IMR-90 (cell line): ENCODE results near the gene ROCK2. TPM values are rescaled to one million over a fixed set of nuclear protein-coding genes. Genes with fewer than 3 reads are reported as not detected.

Source experiments
- ATAC-seq: fragments of 200-7000 bp; cut with Tn5 transposase; 2 replicates; pipeline ENCODE4 v1.9.1; 2020; ENCODE audit warnings: low read depth, mild to moderate bottlenecking, moderate library complexity
- BruUV-seq: library from RNA; stranded (reverse); fragments of 400-500 nt; replicated peaks from 2 replicates; lab custom pipeline; 2021; lab: Mats Ljungman, UMichigan
- CTCF ChIA-PET: fragments of 300-600 bp; formaldehyde crosslinking; extraction: SDS; loops from one replicate; lab custom pipeline; 2021; ENCODE audit warnings: antibody characterized with exemption; lab: Yijun Ruan, JAX
- POLR2A ChIA-PET: fragments of 300-600 bp; sonication (Branson Sonifier 250); formaldehyde crosslinking; loops from one replicate; lab custom pipeline; 2022; ENCODE audit warnings: antibody characterized with exemption; ENCODE audit not compliant: unreplicated experiment; lab: Charles Lee
- DNase-seq: peaks from one replicate; pipeline ENCODE4 v3.0.0; 2013
- H2AFZ ChIP-seq: replicated peaks from 2 replicates; pipeline ENCODE3; 2013; ENCODE audit warnings: low read length, mild to moderate bottlenecking; ENCODE audit not compliant: poor library complexity
- H2AK5ac ChIP-seq: 2 replicates; pipeline ENCODE4 v1.6.1; 2013; ENCODE audit warnings: low read depth, low read length, inconsistent platforms
- H2AK9ac ChIP-seq: replicated peaks from 2 replicates; pipeline ENCODE3; 2013; ENCODE audit warnings: mild to moderate bottlenecking, low read depth, low read length, moderate library complexity; ENCODE audit not compliant: poor library complexity
- H2BK120ac ChIP-seq: 2 replicates; pipeline ENCODE4 v1.6.1; 2013; ENCODE audit warnings: low read depth, low read length, inconsistent platforms
- H2BK15ac ChIP-seq: 3 replicates; pipeline ENCODE4 v1.6.1; 2013; ENCODE audit warnings: low read depth, low read length, inconsistent platforms
- H2BK20ac ChIP-seq: 2 replicates; pipeline ENCODE4 v1.6.1; 2013; ENCODE audit warnings: low read depth, mild to moderate bottlenecking, inconsistent platforms, low read length, moderate library complexity
- H2BK5ac ChIP-seq: 2 replicates; pipeline ENCODE4 v1.6.1; 2013; ENCODE audit warnings: mild to moderate bottlenecking, low read depth, low read length, inconsistent platforms; ENCODE audit not compliant: poor library complexity, severe bottlenecking
- H3K14ac ChIP-seq: replicated peaks from 2 replicates; pipeline ENCODE4 v1.6.1; 2013; ENCODE audit warnings: low read depth, low read length, inconsistent platforms
- H3K18ac ChIP-seq: 2 replicates; pipeline ENCODE4 v1.6.1; 2013; ENCODE audit warnings: low read depth, low read length, control low read depth
- H3K23ac ChIP-seq: 2 replicates; pipeline ENCODE4 v1.6.1; 2013; ENCODE audit warnings: low read depth, low read length, inconsistent platforms
- H3K27ac ChIP-seq: 2 replicates; pipeline ENCODE4 v1.5.1; 2013; ENCODE audit warnings: mild to moderate bottlenecking, control low read depth, low read length; ENCODE audit not compliant: insufficient read depth
- H3K27me3 ChIP-seq: 2 replicates; pipeline ENCODE4 v1.6.1; 2013; ENCODE audit warnings: low read length; ENCODE audit not compliant: control insufficient read depth, insufficient read depth
- H3K36me3 ChIP-seq: 2 replicates; pipeline ENCODE4 v1.6.1; 2013; ENCODE audit warnings: low read length, mixed read lengths; ENCODE audit not compliant: control insufficient read depth, insufficient read depth
- H3K4ac ChIP-seq: 2 replicates; pipeline ENCODE4 v1.6.1; 2013; ENCODE audit warnings: low read depth, low read length, inconsistent platforms
- H3K4me1 ChIP-seq: 2 replicates; pipeline ENCODE4 v1.6.1; 2013; ENCODE audit warnings: low read length, mixed read lengths; ENCODE audit not compliant: control insufficient read depth, insufficient read depth
- H3K4me2 ChIP-seq: 2 replicates; pipeline ENCODE4 v1.6.1; 2013; ENCODE audit warnings: low read depth, mild to moderate bottlenecking, control low read depth, low read length, moderate library complexity
- H3K4me3 ChIP-seq: 2 replicates; pipeline ENCODE4 v1.5.1; 2013; ENCODE audit warnings: low read depth, mild to moderate bottlenecking, control low read depth, low read length, moderate library complexity; ENCODE audit not compliant: insufficient read depth
- H3K56ac ChIP-seq: 2 replicates; pipeline ENCODE4 v1.6.1; 2013; ENCODE audit warnings: low read length, inconsistent platforms; ENCODE audit not compliant: insufficient read depth; ENCODE audit errors: extremely low read depth
- H3K79me1 ChIP-seq, 2 experiments: 2 replicates each; pipeline ENCODE4 v1.6.1; 2013; ENCODE audit warnings: low read length in 2 of 2, inconsistent platforms in 1 of 2, low read depth in 1 of 2
- H3K9ac ChIP-seq: 2 replicates; pipeline ENCODE4 v1.6.1; 2013; ENCODE audit warnings: low read depth, low read length, control low read depth
- H3K9me1 ChIP-seq: 2 replicates; pipeline ENCODE4 v1.6.1; 2013; ENCODE audit warnings: low read length, inconsistent platforms; ENCODE audit not compliant: insufficient read depth
- H3K9me3 ChIP-seq: 2 replicates; pipeline ENCODE4 v1.6.1; 2013; ENCODE audit warnings: low read length; ENCODE audit not compliant: control insufficient read depth, insufficient read depth
- H4K20me1 ChIP-seq: 2 replicates; pipeline ENCODE4 v1.6.1; 2013; ENCODE audit warnings: low read length, inconsistent platforms; ENCODE audit not compliant: insufficient read depth
- H4K5ac ChIP-seq: 2 replicates; pipeline ENCODE4 v1.6.1; 2013; ENCODE audit warnings: mild to moderate bottlenecking, low read depth, low read length, control low read depth
- H4K8ac ChIP-seq, 2 experiments: 2 replicates each; pipeline ENCODE4 v1.6.1; 2013; ENCODE audit warnings: low read depth in 2 of 2, low read length in 2 of 2, control low read depth in 1 of 2, inconsistent platforms in 1 of 2
- H4K91ac ChIP-seq: 2 replicates; pipeline ENCODE4 v1.6.1; 2013; ENCODE audit warnings: low read depth, low read length, inconsistent platforms; ENCODE audit not compliant: insufficient read depth
- FOS ChIP-seq: fragments of 150-350 bp; IDR thresholded peaks from 2 replicates; pipeline ENCODE4 v1.6.1; 2016; ENCODE audit warnings: low read depth, low read length
- MAFK ChIP-seq: IDR thresholded peaks from 2 replicates; pipeline ENCODE4 v1.6.1; 2012; ENCODE audit warnings: low read depth, low read length, improper control_type of control experiment
- WGBS, 2 experiments: methylation state at CpG; one replicate each; pipeline versions ENCODE4 v1.1.5 to v1.1.7; 2013; ENCODE audit warnings: missing lambda C conversion rate in 2 of 2; ENCODE audit not compliant: insufficient read length in 1 of 2; ENCODE audit errors: extremely low coverage in 2 of 2; 5-methylcytosine and 5-hydroxymethylcytosine counted together
- dilution Hi-C: fragments of 300-500 bp; cut with HindIII; formaldehyde crosslinking; loops from one replicate; pipeline ENCODE4 v1.14.3; 2018; ENCODE audit warnings: low sequenced_read_pairs; ENCODE audit not compliant: unreplicated experiment
- in situ Hi-C: fragments of 300-500 bp; cut with MboI; formaldehyde crosslinking; loops from 3 replicates; pipeline ENCODE4 v1.14.3; 2019; ENCODE audit warnings: low sequenced_read_pairs, inconsistent platforms, mixed read lengths
- intact Hi-C: fragments of 100-400 bp; cut with micrococcal nuclease; formaldehyde crosslinking; loops from 2 replicates; pipeline ENCODE4 v1.10.0; 2022
- polyA plus RNA-seq, 3 experiments: library from polyadenylated mRNA; depleted of rRNA; stranded (reverse); fragments of >200 nt; gene quantifications; 2 replicates each; pipeline ENCODE4 v1.2.3, GENCODE V29; 2012; ENCODE audit warnings: low replicate concordance in 1 of 3
- total RNA-seq: library from RNA; depleted of rRNA; stranded (reverse); fragments of >200 nt; gene quantifications from 2 replicates; pipeline ENCODE4 v1.2.3, GENCODE V29; 2012

ROCK2 gene
- total and polyA plus RNA-seq, 2 of the 4 experiments (the other 2 are of a cell fraction): 9.0 to 28.3 TPM

- no TSS peak for BruUV-seq
- no peak overlapping the region for H3K27ac ChIP-seq
- no peak overlapping the region for H3K18ac ChIP-seq
- ATAC-seq: no peak
- peaks cover 3% of the 10 kb centered on the region; the same call in 1 of the 2 replicates for H4K20me1 ChIP-seq
- dilution Hi-C loops (no loop called here), intact Hi-C loops (no loop called here), in situ Hi-C loops (no loop called here)
- H3K9me1 ChIP-seq: no peaks in the 10 kb centered on the region
- no peaks in the 10 kb centered on the region for H3K4me1 ChIP-seq
- ChIA-PET POLR2A (no interaction called here), CTCF (interaction anchor here (1.0 kb wide), 1 partner anchor 37 kb away, joined by 3 read pairs; no protein-coding TSS in a partner anchor)
- no peak overlapping the region for H2BK5ac ChIP-seq
- no peak overlapping the region for H3K4ac ChIP-seq
- no peak overlapping the region for H2AK9ac ChIP-seq
- peaks cover 5 to 18% of the 10 kb centered on the region in 2 experiments; a peak in 3 of 4 replicates for H3K79me1 ChIP-seq
- H2AFZ ChIP-seq: no peak overlapping the region
- H3K36me3 ChIP-seq: peaks cover 29% of the 10 kb centered on the region
- H3K14ac ChIP-seq: no peak overlapping the region
- DNase-seq: no peak
- H3K4me3 ChIP-seq: no peak overlapping the region
- H3K4me2 ChIP-seq: no peak overlapping the region
- no peaks in the 10 kb centered on the region for H3K27me3 ChIP-seq
- H2BK120ac ChIP-seq: no peak overlapping the region
- no peak overlapping the region for H4K5ac ChIP-seq
- WGBS, 2 experiments: no CpG with 5 or more reads among the region's 2 CpGs
- no peak overlapping the region for H2AK5ac ChIP-seq
- H4K91ac ChIP-seq: no peak overlapping the region
- no peak overlapping the region for H3K23ac ChIP-seq
- no peak overlapping the region for H4K8ac ChIP-seq
- H3K9ac ChIP-seq: no peak overlapping the region
- no peak overlapping the region for H2BK15ac ChIP-seq
- no peaks in the 10 kb centered on the region for H3K9me3 ChIP-seq
- no peak overlapping the region for H3K56ac ChIP-seq
- no peak overlapping the region for H2BK20ac ChIP-seq
- 0 out of 2 replicates have a peak, but pooled peaks have one; percentile 29 for TF ChIP-seq MAFK
- no peak for TF ChIP-seq FOS
These were observed 143.8 kb downstream of the ROCK2 start for GRCh38 chr2:11200651-11201050.
